ENCODE results near the gene DGCR2.

GRCh38 chr22:19082101-19082500 is 40.1 kb downstream of the DGCR2 start:
- no peak for TF ChIP-seq CTCF (IDR thresholded peaks at IDR 0.05)
- no peak for TF ChIP-seq POLR2A (IDR thresholded peaks at IDR 0.05)
